A549 (cell line): ENCODE measurements around the gene PLCB1. TPM values are rescaled to one million over a fixed set of nuclear protein-coding genes. Genes with fewer than 3 reads are reported as not detected.

Source experiments
- ATAC-seq, 2 experiments: fragments of 200-7000 bp in 1 of 2; fragments of >200 bp in 1 of 2; cut with Nextera tagmentation in 1 of 2; cut with Tn5 transposase in 1 of 2; 3 replicates each; pipeline versions ENCODE4 v1.8.0 to v1.9.1; 2018 to 2020; ENCODE audit warnings: mild to moderate bottlenecking in 1 of 2, moderate library complexity in 1 of 2
- CTCF ChIA-PET: fragments of 300-600 bp; sonication (Branson Sonifier 250); formaldehyde crosslinking; extraction: SDS; loops from one replicate; lab custom pipeline; 2021; ENCODE audit warnings: antibody characterized with exemption, inconsistent platforms; lab: Yijun Ruan, JAX
- POLR2A ChIA-PET: fragments of 350-600 bp; formaldehyde crosslinking; extraction: SDS; loops from one replicate; lab custom pipeline; 2021; ENCODE audit warnings: antibody characterized with exemption, inconsistent platforms; lab: Yijun Ruan, JAX
- DNase-seq, 2 experiments: peaks; one replicate each; pipeline versions ENCODE4 v3.0.0 to v3.0.0-alpha.2; 2011 to 2016; ENCODE audit warnings: low read depth in 1 of 2, low spot score in 1 of 2
- FAIRE-seq: peaks from 2 replicates; lab custom pipeline; 2011; peaks lifted over from hg19 to GRCh38; lab: Jason Lieb, UNC
- H3K27ac ChIP-seq, 2 experiments: fragments of >200 bp; sonication (Bioruptor Twin); formaldehyde crosslinking; 3 replicates each; pipeline ENCODE4 v1.5.1; 2016 to 2017
- H3K4me1 ChIP-seq: fragments of >200 bp; sonication (Bioruptor Twin); formaldehyde crosslinking; 3 replicates; pipeline ENCODE4 v1.6.1; 2016
- H3K4me2 ChIP-seq: fragments of >200 bp; sonication (Bioruptor Twin); formaldehyde crosslinking; 3 replicates; pipeline ENCODE4 v1.6.1; 2016
- H3K4me3 ChIP-seq: fragments of >200 bp; sonication (Bioruptor Twin); formaldehyde crosslinking; 3 replicates; pipeline ENCODE4 v1.5.1; 2016
- H3K9me3 ChIP-seq: fragments of >200 bp; sonication (Bioruptor Twin); formaldehyde crosslinking; 3 replicates; pipeline ENCODE4 v1.6.1; 2016
- CBX2 ChIP-seq: fragments of 200-600 bp; sonication (generic); IDR thresholded peaks from 2 replicates; pipeline ENCODE4 v1.6.1; 2016; ENCODE audit warnings: low read depth, mild to moderate bottlenecking, borderline replicate concordance
- CHD4 ChIP-seq: fragments of 200-600 bp; sonication (generic); IDR thresholded peaks from 2 replicates; pipeline ENCODE4 v1.6.1; 2016; ENCODE audit warnings: antibody characterized with exemption, mild to moderate bottlenecking, borderline replicate concordance
- FOXS1 ChIP-seq: fragments of 250-450 bp; sonication (Bioruptor Pico); IDR thresholded peaks from 2 replicates; pipeline ENCODE4 v1.5.0; 2020; ENCODE audit warnings: mild to moderate bottlenecking, moderate library complexity
- GATA3 ChIP-seq: IDR thresholded peaks from 2 replicates; pipeline ENCODE4 v1.6.1; 2012; ENCODE audit warnings: borderline replicate concordance
- HDAC2 ChIP-seq: fragments of 200-600 bp; sonication (generic); IDR thresholded peaks from 2 replicates; pipeline ENCODE4 v1.6.1; 2016
- HMGXB4 ChIP-seq: fragments of 250-450 bp; sonication (Bioruptor Pico); IDR thresholded peaks from 2 replicates; pipeline ENCODE4 v1.5.0; 2021; ENCODE audit warnings: mild to moderate bottlenecking, moderate library complexity, borderline replicate concordance
- HOXB13 ChIP-seq: fragments of 250-450 bp; sonication (Bioruptor Pico); IDR thresholded peaks from 2 replicates; pipeline ENCODE4 v1.5.0; 2020; ENCODE audit warnings: low read depth, mild to moderate bottlenecking, moderate library complexity
- JUNB ChIP-seq: fragments of >200 bp; sonication (Bioruptor Twin); formaldehyde crosslinking; IDR thresholded peaks from 2 replicates; pipeline ENCODE4 v1.6.1; 2016
- KDM1A ChIP-seq: fragments of 200-600 bp; sonication (generic); IDR thresholded peaks from 2 replicates; pipeline ENCODE4 v1.6.1; 2016; ENCODE audit warnings: low read depth, mild to moderate bottlenecking
- MAZ ChIP-seq: fragments of 150-350 bp; IDR thresholded peaks from 2 replicates; pipeline ENCODE4 v1.6.1; 2014; ENCODE audit warnings: antibody characterized with exemption, low read depth, low read length, borderline replicate concordance
- NFE2L2 ChIP-seq: fragments of 150-350 bp; conservative IDR thresholded peaks from 2 replicates; pipeline ENCODE4 v1.6.1; 2014; ENCODE audit warnings: low read length
- NPAS2 ChIP-seq: fragments of 250-450 bp; sonication (Bioruptor Pico); IDR thresholded peaks from 2 replicates; pipeline ENCODE4 v1.8.0; 2022; ENCODE audit warnings: mild to moderate bottlenecking, moderate library complexity, borderline replicate concordance
- NR3C1 ChIP-seq: fragments of >200 bp; sonication (Bioruptor Twin); formaldehyde crosslinking; IDR thresholded peaks from 3 replicates; pipeline ENCODE4 v1.6.1; 2017
- PHF8 ChIP-seq: fragments of 200-600 bp; sonication (generic); IDR thresholded peaks from 2 replicates; pipeline ENCODE4 v1.6.1; 2016; ENCODE audit warnings: low read depth, mild to moderate bottlenecking, antibody characterized with exemption, moderate library complexity, borderline replicate concordance
- RAD21 ChIP-seq, 2 experiments: fragments of >200 bp in 1 of 2; sonication (Bioruptor Twin) in 1 of 2; formaldehyde crosslinking in 1 of 2; IDR thresholded peaks in 1 of 2; conservative IDR thresholded peaks in 1 of 2; 2 replicates in 1 of 2; 3 replicates in 1 of 2; pipeline ENCODE4 v1.6.1; 2012 to 2018; ENCODE audit warnings: inconsistent platforms in 1 of 2
- RARB ChIP-seq: fragments of 250-450 bp; sonication (Bioruptor Pico); IDR thresholded peaks from 2 replicates; pipeline ENCODE4 v1.8.0; 2021; ENCODE audit warnings: mild to moderate bottlenecking, moderate library complexity
- REST ChIP-seq: fragments of 200-600 bp; sonication (generic); IDR thresholded peaks from 2 replicates; pipeline ENCODE4 v1.6.1; 2016; ENCODE audit warnings: antibody characterized with exemption, mild to moderate bottlenecking, moderate library complexity
- TFCP2L1 ChIP-seq: fragments of 250-450 bp; sonication (Bioruptor Pico); IDR thresholded peaks from 2 replicates; pipeline ENCODE4 v1.5.0; 2021; ENCODE audit warnings: mild to moderate bottlenecking
- WGBS: methylation state at CpG from one replicate; pipeline ENCODE4 v1.1.6; 2017; ENCODE audit errors: missing lambda C conversion rate; 5-methylcytosine and 5-hydroxymethylcytosine counted together
- polyA plus RNA-seq, 4 experiments: library from polyadenylated mRNA; depleted of rRNA in 3 of 4; stranded (reverse); fragments of >200 nt; fragmentation: RNase III in 1 of 4; extraction: RNeasy Plus Mini Kit Qiagen cat#74134 plus additional on column Dnase treatment in 1 of 4; gene quantifications; 2 replicates in 3 of 4; 3 replicates in 1 of 4; pipeline ENCODE4 v1.2.3, GENCODE V29; 2011 to 2017
- TF ChIP-seq, protein P1 (sequence below): fragments of 150-350 bp; IDR thresholded peaks from 2 replicates; pipeline ENCODE4 v1.6.1; 2014; ENCODE audit warnings: low read depth, mild to moderate bottlenecking, low read length
- TF ChIP-seq, protein P2 (sequence below): IDR thresholded peaks from 2 replicates; pipeline ENCODE4 v1.6.1; 2012
- TF ChIP-seq, protein P3 (sequence below): fragments of >200 bp; sonication (Bioruptor Twin); formaldehyde crosslinking; IDR thresholded peaks from 3 replicates; pipeline ENCODE4 v1.6.1; 2016

PLCB1 gene
- polyA plus RNA-seq, 2 of the 4 experiments (the other 2 are of a cell fraction), result 0.97 to 6.3 TPM

DNA sequence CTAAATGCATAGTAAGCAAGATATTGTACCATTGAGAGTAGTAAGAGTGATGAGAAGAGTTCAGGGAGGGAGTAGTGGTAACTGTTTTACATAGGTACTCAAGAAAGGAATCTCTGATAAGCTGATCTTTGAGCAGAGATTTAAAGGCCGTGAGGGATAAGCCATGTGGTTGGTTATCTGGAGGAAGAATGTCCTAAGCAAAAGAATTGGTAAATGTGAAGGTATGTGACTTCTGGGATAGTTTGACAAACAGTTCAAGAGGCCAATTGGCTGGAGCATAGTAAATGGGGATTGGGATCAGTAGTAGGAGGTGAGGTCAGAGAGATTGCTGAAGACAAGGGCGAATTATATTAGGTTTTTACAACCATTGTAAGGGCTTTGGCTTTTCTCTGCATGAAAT is 40.1 kb downstream of the PLCB1 start (continued):
- TF ChIP-seq, protein P1, sequence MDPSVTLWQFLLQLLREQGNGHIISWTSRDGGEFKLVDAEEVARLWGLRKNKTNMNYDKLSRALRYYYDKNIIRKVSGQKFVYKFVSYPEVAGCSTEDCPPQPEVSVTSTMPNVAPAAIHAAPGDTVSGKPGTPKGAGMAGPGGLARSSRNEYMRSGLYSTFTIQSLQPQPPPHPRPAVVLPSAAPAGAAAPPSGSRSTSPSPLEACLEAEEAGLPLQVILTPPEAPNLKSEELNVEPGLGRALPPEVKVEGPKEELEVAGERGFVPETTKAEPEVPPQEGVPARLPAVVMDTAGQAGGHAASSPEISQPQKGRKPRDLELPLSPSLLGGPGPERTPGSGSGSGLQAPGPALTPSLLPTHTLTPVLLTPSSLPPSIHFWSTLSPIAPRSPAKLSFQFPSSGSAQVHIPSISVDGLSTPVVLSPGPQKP, result no peak
- TF ChIP-seq RAD21 (conservative IDR thresholded peaks at IDR 0.05 in 1 of 2, IDR thresholded peaks at IDR 0.05 in 1 of 2) (no peak), GATA3 (no peak), KDM1A (no peak), MAZ (no peak)

DNA sequence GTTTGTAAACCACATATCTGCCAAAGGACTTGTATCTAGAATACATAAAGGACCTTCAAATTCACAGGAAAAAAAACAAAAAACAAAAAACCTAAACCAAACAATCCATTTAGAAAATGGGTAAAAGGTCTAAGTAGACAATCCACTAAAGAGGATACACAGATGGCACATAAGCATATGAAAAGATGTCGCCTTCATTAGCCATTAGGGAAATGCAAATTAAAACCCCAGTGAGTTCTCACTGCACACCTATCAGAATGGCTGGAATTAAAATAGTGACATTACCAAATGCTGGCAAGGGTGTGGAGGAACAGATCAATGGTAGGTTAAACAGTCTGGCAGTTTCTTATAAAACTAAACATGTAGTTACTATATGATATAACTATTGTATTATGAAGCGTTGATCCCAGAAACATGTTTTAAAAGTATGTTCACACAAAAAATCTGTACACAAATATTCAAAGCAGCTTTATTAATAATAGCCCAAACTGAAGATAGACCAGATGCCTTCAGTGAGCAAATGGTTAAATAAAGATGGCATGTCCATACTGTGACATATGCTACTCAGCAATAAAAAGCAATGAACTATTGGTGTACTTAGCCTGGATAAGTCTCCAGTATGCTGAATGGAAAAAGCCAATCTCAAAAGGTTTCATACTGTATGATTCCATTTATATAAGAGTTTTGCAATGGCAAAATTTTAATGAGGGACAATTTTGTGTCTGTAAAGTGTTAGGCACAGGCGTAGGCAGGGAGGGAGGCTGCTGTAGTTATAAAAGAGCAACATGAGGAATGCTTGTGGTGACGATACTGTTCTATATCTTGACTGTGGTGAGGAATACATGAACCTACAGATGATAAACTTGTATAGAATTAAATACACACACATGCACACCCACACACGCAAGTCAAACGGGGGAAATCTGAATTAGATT is 43.9 kb downstream of the PLCB1 start:
- WGBS, result 47% methylated on average over 6 of the region's 6 CpGs
- CTCF ChIA-PET, result no interaction called here
- no peak for ATAC-seq

More for the DNA sequence above, 43.9 kb downstream of the PLCB1 start:
- no peak for TF ChIP-seq TFCP2L1 (CRISPR knock-in tag)
- no peak for TF ChIP-seq RARB (CRISPR knock-in tag)
- no peak for TF ChIP-seq NR3C1
- no peak for TF ChIP-seq REST
- TF ChIP-seq HMGXB4, result no peak
- TF ChIP-seq, protein P2, sequence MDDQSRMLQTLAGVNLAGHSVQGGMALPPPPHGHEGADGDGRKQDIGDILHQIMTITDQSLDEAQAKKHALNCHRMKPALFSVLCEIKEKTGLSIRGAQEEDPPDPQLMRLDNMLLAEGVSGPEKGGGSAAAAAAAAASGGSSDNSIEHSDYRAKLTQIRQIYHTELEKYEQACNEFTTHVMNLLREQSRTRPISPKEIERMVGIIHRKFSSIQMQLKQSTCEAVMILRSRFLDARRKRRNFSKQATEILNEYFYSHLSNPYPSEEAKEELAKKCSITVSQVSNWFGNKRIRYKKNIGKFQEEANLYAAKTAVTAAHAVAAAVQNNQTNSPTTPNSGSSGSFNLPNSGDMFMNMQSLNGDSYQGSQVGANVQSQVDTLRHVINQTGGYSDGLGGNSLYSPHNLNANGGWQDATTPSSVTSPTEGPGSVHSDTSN, result no peak
- TF ChIP-seq CHD4, result no peak
- no peak for TF ChIP-seq NFE2L2
- TF ChIP-seq NPAS2, result no peak
- no peak for TF ChIP-seq CBX2
- no peak for TF ChIP-seq FOXS1
- TF ChIP-seq PHF8, result no peak
- TF ChIP-seq HDAC2, result no peak
- TF ChIP-seq MAZ, result no peak
- TF ChIP-seq JUNB, result no peak
- TF ChIP-seq, protein P1, result no peak
- TF ChIP-seq, protein P3, sequence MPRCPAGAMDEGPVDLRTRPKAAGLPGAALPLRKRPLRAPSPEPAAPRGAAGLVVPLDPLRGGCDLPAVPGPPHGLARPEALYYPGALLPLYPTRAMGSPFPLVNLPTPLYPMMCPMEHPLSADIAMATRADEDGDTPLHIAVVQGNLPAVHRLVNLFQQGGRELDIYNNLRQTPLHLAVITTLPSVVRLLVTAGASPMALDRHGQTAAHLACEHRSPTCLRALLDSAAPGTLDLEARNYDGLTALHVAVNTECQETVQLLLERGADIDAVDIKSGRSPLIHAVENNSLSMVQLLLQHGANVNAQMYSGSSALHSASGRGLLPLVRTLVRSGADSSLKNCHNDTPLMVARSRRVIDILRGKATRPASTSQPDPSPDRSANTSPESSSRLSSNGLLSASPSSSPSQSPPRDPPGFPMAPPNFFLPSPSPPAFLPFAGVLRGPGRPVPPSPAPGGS, result no peak
- no peak for TF ChIP-seq HOXB13 (CRISPR knock-in tag)
- no peak overlapping the region for H3K4me3 ChIP-seq
- no peaks in the 10 kb centered on the region for H3K4me1 ChIP-seq
- POLR2A ChIA-PET, result no interaction called here
- no peak overlapping the region for H3K27ac ChIP-seq
- no peak overlapping the region for H3K4me2 ChIP-seq
- DNase-seq (no peak), FAIRE-seq (peak; percentile 7)
- H3K9me3 ChIP-seq, result no peaks in the 10 kb centered on the region
